ENCODE data around the gene RYR2.
A peak's percentile ranks its signal among the peaks of the same experiment; 100 is the strongest.
"Not testable (repeated sequence)": the region's sequence is repeated elsewhere in the genome, so short reads cannot be mapped to it uniquely, and the experiment has no call there.

Gene RYR2

DNA sequence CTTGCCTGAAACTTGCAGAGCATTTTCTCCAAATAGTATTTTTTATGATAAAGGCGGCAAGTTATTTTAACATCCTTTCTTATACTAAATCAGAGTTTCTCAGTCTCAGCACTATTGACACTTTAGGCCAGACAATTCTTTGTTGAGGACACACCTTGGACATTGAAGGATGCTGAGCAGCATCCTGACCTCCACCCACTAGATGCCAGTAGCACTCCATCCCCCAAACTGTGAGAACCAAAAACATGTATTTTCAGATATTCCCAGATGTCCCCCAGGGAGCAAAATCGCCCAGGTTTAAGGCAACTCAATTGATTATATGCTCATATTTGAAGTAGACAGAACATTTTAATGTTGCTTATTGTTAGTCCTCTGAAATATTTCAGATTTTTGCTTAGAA lies 549.4 kb downstream of the RYR2 start:
- DNase-seq = no peak

DNA sequence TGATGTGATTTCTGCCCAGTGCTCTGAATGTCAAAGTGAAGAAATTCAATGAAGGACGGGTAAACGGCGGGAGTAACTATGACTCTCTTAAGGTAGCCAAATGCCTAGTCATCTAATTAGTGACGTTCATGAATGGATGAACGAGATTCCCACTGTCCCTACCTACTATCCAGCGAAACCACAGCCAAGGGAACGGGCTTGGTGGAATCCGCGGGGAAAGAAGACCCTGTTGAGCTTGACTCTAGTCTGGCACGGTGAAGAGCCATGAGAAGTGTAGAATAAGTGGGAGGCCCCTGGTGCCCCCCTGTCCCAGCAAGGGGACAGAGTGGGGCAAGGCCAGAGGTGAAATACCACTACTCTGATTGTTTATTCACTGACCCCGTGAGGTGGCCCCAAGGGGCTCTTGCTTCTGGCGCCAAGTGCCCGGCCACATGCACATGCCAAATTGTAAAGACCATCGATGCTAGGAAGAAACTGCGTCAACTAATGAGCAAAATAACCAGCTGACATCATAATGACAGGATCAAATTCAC lies 561.1 kb downstream of the RYR2 start:
- not testable (repeated sequence) for DNase-seq

DNA sequence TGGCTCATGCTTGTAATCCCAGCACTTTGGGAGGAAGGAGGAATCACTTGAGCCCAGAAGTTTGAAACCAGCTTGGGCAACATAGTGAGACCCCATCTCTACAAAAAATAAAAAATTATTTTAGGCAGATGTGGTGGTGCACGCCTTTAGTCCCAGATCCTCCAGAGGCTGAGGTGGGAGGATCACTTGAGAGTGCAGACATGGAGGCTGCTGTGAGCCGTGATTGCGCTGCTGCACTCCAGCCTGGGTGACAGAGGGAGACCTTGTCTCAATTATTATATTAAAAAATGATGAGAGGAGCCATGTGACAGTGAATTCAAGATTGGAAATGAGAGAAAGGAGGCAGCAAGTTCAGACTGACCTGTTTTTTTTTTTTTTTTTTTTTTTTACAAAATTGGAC lies 566.4 kb downstream of the RYR2 start:
- DNase-seq = no peak

DNA sequence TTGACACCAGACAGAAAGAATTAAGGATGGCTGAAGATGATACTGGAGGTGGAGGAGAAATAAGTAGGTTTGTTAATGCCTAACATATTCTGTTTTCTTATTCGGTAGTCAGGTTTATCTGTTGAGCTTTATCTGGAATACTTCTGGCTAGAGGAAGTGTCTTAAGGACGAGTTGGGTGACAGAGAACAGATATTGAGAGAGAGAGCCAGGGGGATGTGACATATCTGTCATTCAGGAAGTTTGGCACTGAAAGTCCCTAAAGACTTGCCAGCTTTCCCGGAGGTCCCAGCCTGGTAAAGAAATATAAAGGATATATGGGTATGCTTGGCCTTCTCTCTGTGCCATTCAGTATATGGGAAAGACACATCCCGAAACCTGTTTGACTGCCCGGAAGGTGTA lies 568.2 kb downstream of the RYR2 start:
- DNase-seq = no peak

- DNase-seq = no peak
Observed at GRCh38 chr1:237613984-237614383, 572.0 kb downstream of the RYR2 start.

DNA sequence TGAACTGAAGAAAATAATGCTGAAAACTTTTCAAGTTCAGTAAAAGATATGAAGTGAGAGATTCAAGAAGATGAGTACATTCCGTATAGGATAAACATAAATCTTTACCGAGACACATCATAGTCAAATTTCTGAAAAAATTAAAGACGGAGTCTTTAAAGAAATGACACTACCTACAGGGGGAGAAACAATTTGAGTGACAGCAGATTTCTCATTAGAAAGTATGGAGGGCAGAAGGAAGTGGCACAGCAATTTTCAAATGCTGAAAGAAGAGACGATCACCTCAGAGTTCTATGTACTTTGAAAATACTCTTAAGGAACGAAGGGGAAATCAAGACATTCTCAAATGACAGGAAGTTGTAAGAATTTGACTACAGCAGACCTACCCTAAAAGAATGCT lies 577.6 kb downstream of the RYR2 start:
- no peak for DNase-seq

- DNase-seq = no peak
Observed at GRCh38 chr1:237634922-237635321, 592.9 kb downstream of the RYR2 start.

DNA sequence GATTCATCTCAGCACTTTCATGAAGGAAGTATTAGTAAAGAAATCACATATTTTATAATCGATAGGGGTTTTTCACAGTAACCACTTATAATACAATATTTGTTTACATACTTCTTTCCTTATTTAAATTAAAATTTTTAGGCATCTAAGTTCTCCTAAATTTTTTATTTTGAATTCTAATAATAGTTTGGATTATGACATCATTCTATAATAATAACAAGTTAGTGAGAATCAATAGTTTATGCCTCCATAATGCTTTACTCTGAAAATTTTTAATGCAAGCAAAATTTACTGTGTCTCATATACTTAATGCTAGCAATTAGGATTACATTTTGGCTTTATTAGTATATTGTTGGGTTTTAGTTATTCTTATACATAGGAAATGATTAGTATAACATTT lies 596.6 kb downstream of the RYR2 start:
- DNase-seq = no peak

DNA sequence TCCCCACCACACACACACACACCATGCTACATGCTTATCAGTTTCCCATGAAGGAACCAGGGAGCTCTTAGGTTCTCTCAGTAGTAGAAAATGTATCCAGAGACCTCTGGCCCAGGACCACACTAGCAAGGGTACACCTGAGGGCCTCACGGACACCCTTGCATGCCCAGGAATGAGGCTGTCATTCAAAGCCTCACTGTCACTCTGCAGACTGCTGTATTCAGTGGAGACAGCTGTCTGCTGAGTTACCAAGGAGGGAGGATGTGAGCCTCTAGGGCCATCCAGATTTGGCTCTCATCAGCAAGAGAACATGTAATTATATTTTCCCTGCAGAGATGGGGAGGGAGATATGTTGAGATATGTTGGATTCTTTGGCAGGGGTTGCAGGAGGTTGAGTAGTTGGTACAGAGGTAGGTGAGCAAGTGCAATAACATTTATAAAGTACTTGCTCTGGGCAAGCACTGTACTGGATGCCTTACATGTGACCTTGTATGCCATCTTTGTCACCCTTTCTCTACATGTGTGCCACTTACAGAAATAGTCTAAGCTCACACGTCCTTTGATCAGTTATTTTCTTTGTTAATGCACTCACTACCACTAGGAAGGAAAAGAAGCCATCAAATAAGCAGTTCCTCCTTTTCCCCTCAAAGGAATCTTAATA lies 598.2 kb downstream of the RYR2 start:
- no peak for DNase-seq

DNA sequence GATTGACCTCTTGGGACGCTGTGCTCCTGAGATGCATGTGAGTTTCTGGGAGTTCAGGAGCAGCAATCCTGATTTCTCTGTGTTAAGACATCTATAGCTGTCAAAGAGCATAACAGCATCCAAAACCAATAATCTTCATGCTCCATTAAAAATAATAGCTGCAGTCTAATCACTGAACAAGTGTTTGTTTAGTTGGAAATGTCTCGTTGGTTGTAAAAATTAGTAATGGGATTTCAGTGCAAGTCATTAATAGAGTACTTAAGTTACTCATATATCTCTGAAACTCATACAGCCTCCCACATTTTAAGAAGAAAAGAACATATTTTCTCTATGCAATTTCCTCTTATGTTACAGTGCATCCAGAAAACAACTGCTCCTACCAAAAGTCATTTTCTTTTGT lies 599.0 kb downstream of the RYR2 start:
- no peak for DNase-seq

GRCh38 chr1:237650809-237651208 lies 608.8 kb downstream of the RYR2 start:
- DNase-seq = no peak

GRCh38 chr1:237655778-237656177 lies 613.8 kb downstream of the RYR2 start:
- no peak for DNase-seq

DNA sequence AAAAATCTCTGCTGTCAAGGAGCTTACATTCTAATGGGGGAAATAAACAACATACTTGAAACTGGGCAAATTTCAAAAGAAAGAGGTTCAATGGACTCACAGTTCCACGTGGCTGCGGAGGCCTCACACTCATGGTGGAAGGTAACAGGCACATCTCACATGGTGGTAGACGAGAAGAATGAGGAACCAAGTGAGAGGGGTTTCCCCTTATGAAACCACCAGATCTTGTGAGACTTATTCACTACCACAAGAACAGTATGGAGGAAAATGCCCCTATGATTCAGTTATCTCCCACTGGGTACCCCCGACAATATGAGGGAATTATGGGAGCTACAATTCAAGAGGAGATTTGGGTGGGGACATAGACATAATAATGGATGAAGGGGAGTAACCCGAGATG lies 622.4 kb downstream of the RYR2 start:
- DNase-seq = peak; percentile 16

GRCh38 chr1:237670302-237670701 lies 628.3 kb downstream of the RYR2 start:
- no peak for DNase-seq

DNA sequence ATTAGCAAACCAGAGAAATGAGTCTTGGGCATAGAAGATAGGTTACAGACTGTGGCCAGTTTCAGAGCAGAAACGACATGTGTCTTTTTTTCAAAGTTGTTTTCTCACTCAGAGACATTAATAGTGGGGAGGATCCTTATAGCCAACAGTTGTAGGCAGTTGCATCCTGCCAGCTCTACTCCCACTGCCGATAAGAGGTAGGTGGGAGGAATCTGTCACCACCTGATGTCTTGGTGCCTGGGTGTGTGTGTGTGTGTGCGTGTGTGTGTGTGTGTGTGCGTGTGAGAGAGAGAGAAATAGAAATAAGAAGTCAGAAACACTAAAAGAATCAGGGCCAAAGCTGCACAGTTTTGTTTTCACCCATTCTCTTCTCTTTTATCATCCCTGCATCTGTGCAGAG lies 629.3 kb downstream of the RYR2 start:
- no peak for DNase-seq

- DNase-seq = no peak
Observed at GRCh38 chr1:237671935-237672334, 630.0 kb downstream of the RYR2 start.

GRCh38 chr1:237672748-237673147 lies 630.8 kb downstream of the RYR2 start:
- no peak for DNase-seq

GRCh38 chr1:237673631-237674030 lies 631.6 kb downstream of the RYR2 start:
- DNase-seq = no peak

DNA sequence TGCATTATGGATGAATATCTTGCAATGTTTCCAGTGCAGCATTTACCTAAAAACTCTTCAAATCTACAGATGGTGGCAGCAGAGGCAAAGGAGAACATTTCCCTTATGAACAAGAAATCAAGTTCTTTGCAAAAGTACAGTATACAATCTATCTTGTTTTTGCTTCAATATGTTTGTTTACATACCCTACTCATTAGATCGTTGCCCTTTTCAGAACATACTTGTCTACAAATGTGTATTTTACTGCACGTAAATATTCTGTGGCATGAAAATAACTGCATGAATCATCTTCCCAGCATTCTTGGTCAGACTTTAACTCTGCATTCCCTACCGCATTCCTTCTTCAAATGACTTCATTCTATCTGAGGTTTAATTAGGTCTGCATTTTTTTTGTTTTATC lies 636.0 kb downstream of the RYR2 start:
- no peak for DNase-seq

DNA sequence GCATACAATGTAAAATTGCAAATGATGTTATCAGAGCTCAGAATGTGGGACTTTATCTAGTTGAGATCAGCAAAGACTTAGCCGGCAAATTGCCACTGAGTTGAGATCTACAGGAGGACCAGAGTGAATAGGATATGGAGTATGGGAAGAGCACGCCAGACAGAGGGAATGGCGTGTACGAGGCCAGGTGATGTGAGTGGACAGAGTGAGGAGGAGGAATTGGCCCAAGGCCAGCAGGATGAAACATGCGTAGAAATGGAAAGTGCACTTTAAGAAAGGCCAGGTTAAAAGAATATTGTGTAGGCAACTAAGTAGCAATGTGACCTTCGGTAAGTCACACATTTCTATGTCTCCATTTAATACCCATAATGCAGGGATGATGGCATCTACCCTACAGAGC lies 637.7 kb downstream of the RYR2 start:
- DNase-seq = no peak

GRCh38 chr1:237681210-237681609 lies 639.2 kb downstream of the RYR2 start:
- DNase-seq = no peak

DNA sequence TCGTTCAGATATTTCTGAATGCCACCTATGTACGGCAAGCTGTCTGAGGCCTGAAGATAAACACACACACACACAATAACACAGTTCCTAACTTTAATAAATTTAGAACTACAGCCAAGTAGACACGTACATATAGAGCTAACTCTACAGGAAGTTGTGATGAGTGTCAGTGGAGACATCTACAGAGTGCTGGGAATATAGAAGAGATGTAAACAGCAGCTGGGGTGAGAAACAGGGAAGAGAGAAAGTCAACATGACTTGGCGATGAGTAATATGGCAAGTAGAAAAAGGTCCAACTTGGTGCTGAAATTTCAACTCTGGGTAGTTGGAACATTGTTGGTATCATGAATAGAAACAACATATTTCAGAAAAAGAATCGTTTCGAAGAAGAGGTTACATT lies 642.3 kb downstream of the RYR2 start:
- DNase-seq = no peak

- DNase-seq = no peak
Observed at GRCh38 chr1:237685551-237685950, 643.6 kb downstream of the RYR2 start.

DNA sequence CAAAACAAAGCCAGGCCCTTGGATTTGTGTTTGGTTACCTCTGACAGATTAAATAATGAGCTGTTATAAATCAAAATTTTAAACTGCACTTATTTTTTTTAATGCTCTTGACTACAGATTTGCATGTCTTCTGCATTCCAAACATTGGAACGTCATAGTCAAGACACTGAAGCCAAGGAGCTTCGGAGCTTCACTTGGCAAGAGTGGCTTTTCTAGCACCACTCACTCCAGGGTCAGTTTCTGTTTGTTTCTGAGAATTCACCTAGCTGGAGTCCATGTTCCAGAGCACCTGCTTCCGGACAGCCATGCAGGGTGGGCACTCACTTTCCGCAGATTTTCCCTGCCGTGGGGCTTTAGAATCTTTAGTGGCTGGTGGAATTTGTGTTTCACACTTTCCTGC lies 645.8 kb downstream of the RYR2 start:
- no peak for DNase-seq

DNA sequence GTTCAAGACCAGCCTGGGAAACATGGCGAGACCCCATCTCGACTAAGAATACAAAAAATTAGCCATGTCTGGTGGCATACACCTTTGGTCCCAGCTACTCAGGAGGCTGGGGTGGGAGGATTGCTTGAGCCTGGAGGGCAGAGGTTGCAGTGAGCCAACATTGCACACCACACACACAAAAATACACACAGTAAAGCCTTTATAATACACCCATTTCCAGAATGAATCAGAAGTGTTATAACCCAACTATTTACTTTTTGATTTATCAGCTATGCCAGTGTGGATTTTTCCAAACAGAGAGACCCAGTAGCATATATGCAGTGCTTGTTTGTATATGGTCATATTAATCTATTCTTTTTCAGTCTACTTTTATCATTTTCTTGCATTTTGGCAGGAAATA lies 648.7 kb downstream of the RYR2 start:
- DNase-seq = no peak
